A549 treated with Hydrocortisone at 1 μM for 4 hours (cell line): ENCODE data around the gene SSMEM1. TPM values are rescaled to one million over a fixed set of nuclear protein-coding genes. Genes with fewer than 3 reads are reported as not detected.

Source experiments
- total RNA-seq: library from RNA; stranded (reverse); fragments of 200-300 nt; extraction: Qiagen RNA extraction; gene quantifications from 5 replicates; pipeline ENCODE4 v1.2.3, GENCODE V29; 2022

The SSMEM1 gene
- total RNA-seq, result not detected in 5 replicates

GRCh38 chr7:130207642-130208041 is at the start of gene SSMEM1:
TSS of gene SSMEM1 (plus strand) at chr7:130207860. CDS start at chr7:130207911, 51 bp downstream.

GRCh38 chr7:130205084-130205947 is 2.3 kb upstream of the SSMEM1 start, which contains the start of gene TMEM209:
TSS of gene TMEM209 (minus strand) at chr7:130205406. CDS start at chr7:130205375, 31 bp downstream.

Other genes with a start within 250 kb of the SSMEM1 start
- gene ZC3HC1, start 156.5 kb upstream of the SSMEM1 start, total RNA-seq, result 24.8 to 27.9 TPM (median 26.0 TPM) in 5 replicates
- gene KLHDC10, start 137.3 kb upstream of the SSMEM1 start, total RNA-seq, result 10.9 to 17.6 TPM (median 14.5 TPM) in 5 replicates
- 11.2 to 18.8 TPM (median 13.7 TPM) in 5 replicates for gene TMEM209, start 2.5 kb upstream of the SSMEM1 start, total RNA-seq
- 0.08 to 0.30 TPM (median 0.16 TPM) in 3 of 5 replicates, not detected in the others for gene CPA2, start 59.0 kb downstream of the SSMEM1 start, total RNA-seq
- 3.1 to 8.4 TPM (median 4.1 TPM) in 5 replicates for gene CPA4, start 85.3 kb downstream of the SSMEM1 start, total RNA-seq
- gene CPA5, start 137.0 kb downstream of the SSMEM1 start, total RNA-seq, result not detected in 5 replicates
- gene CPA1, start 172.6 kb downstream of the SSMEM1 start, total RNA-seq, result not detected in 5 replicates
- gene CEP41, start 233.2 kb downstream of the SSMEM1 start, total RNA-seq, result 11.8 to 13.3 TPM (median 12.6 TPM) in 5 replicates